HepG2 (cell line): ENCODE measurements around the gene TFEB. TPM values are rescaled to one million over a fixed set of nuclear protein-coding genes. Genes with fewer than 3 reads are reported as not detected.

ENCODE experiments used
- ATAC-seq: fragments of 200-7000 bp; cut with Tn5 transposase; 3 replicates; pipeline ENCODE4 v1.9.1; 2020; ENCODE audit warnings: mild to moderate bottlenecking, moderate library complexity
- BruUV-seq: library from RNA; stranded (reverse); fragments of 400-500 nt; replicated peaks from 2 replicates; lab custom pipeline; 2021; lab: Mats Ljungman, UMichigan
- CTCF ChIA-PET: fragments of 300-600 bp; formaldehyde crosslinking; extraction: SDS; loops from one replicate; lab custom pipeline; 2021; ENCODE audit warnings: low total read pairs, inconsistent platforms, low intra/inter-chr PET ratio; lab: Yijun Ruan, JAX
- POLR2A ChIA-PET: fragments of 350-600 bp; sonication (Branson Sonifier 250); formaldehyde crosslinking; loops from one replicate; lab custom pipeline; 2020; ENCODE audit warnings: antibody characterized with exemption, inconsistent platforms; lab: Yijun Ruan, JAX
- DNase-seq: peaks from one replicate; pipeline ENCODE4 v3.0.0-alpha.2; 2015; ENCODE audit warnings: low spot score
- FAIRE-seq: peaks from 3 replicates; lab custom pipeline; 2011; peaks lifted over from hg19 to GRCh38; lab: Jason Lieb, UNC
- H2AFZ ChIP-seq: one replicate; pipeline ENCODE4 v1.6.1; 2011; ENCODE audit warnings: low read length, inconsistent platforms
- H3K27ac ChIP-seq: fragments of 300-600 bp; 3 replicates; pipeline ENCODE4 v1.8.0; 2011; ENCODE audit warnings: mixed run types, mild to moderate bottlenecking, mixed read lengths, low read length, inconsistent platforms; ENCODE audit not compliant: insufficient read depth; ENCODE audit errors: extremely low read length
- H3K27me3 ChIP-seq, 2 experiments: fragments of 200-600 bp in 1 of 2; 2 replicates in 1 of 2; 3 replicates in 1 of 2; pipeline versions ENCODE4 v1.6.0 to v1.8.0; 2011; ENCODE audit warnings: low read length in 2 of 2, mild to moderate bottlenecking in 2 of 2, moderate library complexity in 2 of 2, inconsistent platforms in 1 of 2; ENCODE audit not compliant: insufficient read depth in 2 of 2, control insufficient read depth in 1 of 2
- H3K36me3 ChIP-seq, 2 experiments: fragments of 200-600 bp in 1 of 2; replicated peaks in 1 of 2; 2 replicates in 1 of 2; 3 replicates in 1 of 2; pipeline versions ENCODE4 v1.5.1 to v1.8.0; 2011; ENCODE audit warnings: low read length in 2 of 2, inconsistent platforms in 1 of 2; ENCODE audit not compliant: insufficient read depth in 2 of 2, control insufficient read depth in 1 of 2
- H3K4me1 ChIP-seq: 2 replicates; pipeline ENCODE4 v1.5.1; 2012; ENCODE audit warnings: low read length, inconsistent platforms; ENCODE audit not compliant: insufficient read depth
- H3K4me2 ChIP-seq: 2 replicates; pipeline ENCODE4 v1.6.0; 2011; ENCODE audit warnings: low read depth, low read length, inconsistent platforms
- H3K4me3 ChIP-seq, 3 experiments: fragments of 200-600 bp in 1 of 3; sonication (generic), shearing (Covaris generic) in 1 of 3; replicated peaks in 1 of 3; 2 replicates each; pipeline ENCODE4 v1.5.1; 2011 to 2016; ENCODE audit warnings: low read length in 3 of 3, inconsistent platforms in 2 of 3, low read depth in 2 of 3, mild to moderate bottlenecking in 2 of 3, control low read depth in 1 of 3, mixed read lengths in 1 of 3; ENCODE audit not compliant: insufficient read depth in 1 of 3
- H3K79me2 ChIP-seq: one replicate; pipeline ENCODE4 v1.6.1; 2011; ENCODE audit warnings: low read length, inconsistent platforms; ENCODE audit not compliant: insufficient read depth
- H3K9ac ChIP-seq: 2 replicates; pipeline ENCODE4 v1.6.0; 2011; ENCODE audit warnings: mild to moderate bottlenecking, low read depth, low read length, inconsistent platforms; ENCODE audit not compliant: insufficient read depth
- H3K9me3 ChIP-seq: 2 replicates; pipeline ENCODE4 v1.5.1; 2012; ENCODE audit warnings: mild to moderate bottlenecking, low read length
- H4K20me1 ChIP-seq: 2 replicates; pipeline ENCODE4 v1.6.0; 2011; ENCODE audit warnings: inconsistent platforms, mild to moderate bottlenecking, low read length, moderate library complexity; ENCODE audit not compliant: insufficient read depth
- CHD2 ChIP-seq: IDR thresholded peaks from 2 replicates; pipeline ENCODE4 v1.6.1; 2011; ENCODE audit warnings: low read depth, low read length, improper control_type of control experiment
- ELF1 ChIP-seq: sonication (generic); formaldehyde crosslinking; IDR thresholded peaks from 2 replicates; pipeline ENCODE4 v1.4.0; 2020; ENCODE audit warnings: missing genetic modification reagents
- HOXA7 ChIP-seq: sonication (generic); formaldehyde crosslinking; IDR thresholded peaks from 2 replicates; pipeline ENCODE4 v1.8.1; 2022; ENCODE audit warnings: mild to moderate bottlenecking, missing genetic modification reagents, moderate library complexity
- JUND ChIP-seq: sonication (generic); formaldehyde crosslinking; IDR thresholded peaks from 2 replicates; pipeline ENCODE4 v1.8.0; 2022; ENCODE audit warnings: mild to moderate bottlenecking, missing genetic modification reagents
- KLF16 ChIP-seq, 2 experiments: sonication (generic) in 1 of 2; formaldehyde crosslinking in 1 of 2; IDR thresholded peaks; 2 replicates each; pipeline versions ENCODE4 v1.6.1 to v1.8.0; 2016 to 2023; ENCODE audit warnings: missing genetic modification reagents in 2 of 2, missing compliant biosample characterization in 1 of 2
- KMT2B ChIP-seq: IDR thresholded peaks from 2 replicates; pipeline ENCODE4 v1.6.1; 2016; ENCODE audit warnings: missing genetic modification reagents, missing compliant biosample characterization
- SNRNP70 ChIP-seq: fragments of 200-400 bp; formaldehyde crosslinking; IDR thresholded peaks from 2 replicates; pipeline ENCODE4 v1.6.1; 2017; ENCODE audit warnings: mild to moderate bottlenecking, low read depth, low read length, moderate library complexity
- SOX6 ChIP-seq, 2 experiments: fragments of 450-650 bp in 1 of 2; sonication (generic) in 1 of 2; formaldehyde crosslinking in 1 of 2; IDR thresholded peaks; 2 replicates each; pipeline versions ENCODE4 v1.4.0 to v1.6.1; 2017 to 2020; ENCODE audit warnings: antibody characterized with exemption in 1 of 2, mild to moderate bottlenecking in 1 of 2, missing genetic modification reagents in 1 of 2
- TCF7L2 ChIP-seq: IDR thresholded peaks from 2 replicates; pipeline ENCODE4 v1.6.1; 2011; ENCODE audit warnings: mild to moderate bottlenecking, low read depth, low read length, moderate library complexity
- ZIK1 ChIP-seq: sonication (generic); formaldehyde crosslinking; IDR thresholded peaks from 2 replicates; pipeline ENCODE4 v1.5.0; 2020; ENCODE audit warnings: mild to moderate bottlenecking, low read depth, missing genetic modification reagents, borderline replicate concordance
- ZNF160 ChIP-seq: sonication (generic); formaldehyde crosslinking; IDR thresholded peaks from 2 replicates; pipeline ENCODE4 v1.8.0; 2022; ENCODE audit warnings: mild to moderate bottlenecking, inconsistent platforms, missing genetic modification reagents
- ZNF441 ChIP-seq: sonication (generic); formaldehyde crosslinking; IDR thresholded peaks from 2 replicates; pipeline ENCODE4 v1.7.0; 2021; ENCODE audit warnings: missing genetic modification reagents, borderline replicate concordance
- ZNF552 ChIP-seq: sonication (generic); formaldehyde crosslinking; IDR thresholded peaks from 2 replicates; pipeline ENCODE4 v1.9.0; 2022; ENCODE audit warnings: missing genetic modification reagents, mild to moderate bottlenecking, borderline replicate concordance
- ZNF616 ChIP-seq: sonication (generic); formaldehyde crosslinking; IDR thresholded peaks from 2 replicates; pipeline ENCODE4 v1.5.0; 2020; ENCODE audit warnings: low read depth, mild to moderate bottlenecking, missing genetic modification reagents
- ZNF776 ChIP-seq: sonication (generic); formaldehyde crosslinking; IDR thresholded peaks from 2 replicates; pipeline ENCODE4 v1.4.0; 2020; ENCODE audit warnings: mild to moderate bottlenecking, missing genetic modification reagents
- ZSCAN20 ChIP-seq: sonication (generic); formaldehyde crosslinking; IDR thresholded peaks from 2 replicates; pipeline ENCODE4 v1.4.0; 2020; ENCODE audit warnings: missing genetic modification reagents, mild to moderate bottlenecking, borderline replicate concordance
- ZSCAN29 ChIP-seq: sonication (generic); formaldehyde crosslinking; conservative IDR thresholded peaks from 2 replicates; pipeline ENCODE4 v1.4.0; 2020; ENCODE audit warnings: mild to moderate bottlenecking, missing genetic modification reagents
- WGBS: methylation state at CpG from one replicate; pipeline ENCODE4 v1.1.6; 2017; ENCODE audit warnings: low lambda C conversion rate; 5-methylcytosine and 5-hydroxymethylcytosine counted together
- in situ Hi-C: cut with HindIII; loops from 2 replicates; pipeline ENCODE4 v1.10.0; 2017; ENCODE audit warnings: low pct_unique_long_range_greater_than_20kb; ENCODE audit not compliant: extremely low pct_ligation_motif_present
- intact Hi-C: fragments of 100-400 bp; cut with micrococcal nuclease; formaldehyde crosslinking; loops from one replicate; pipeline ENCODE4 v1.10.0; 2022; ENCODE audit not compliant: unreplicated experiment
- polyA plus RNA-seq, 8 experiments: library from polyadenylated mRNA; depleted of rRNA in 3 of 8; stranded (reverse) in 7 of 8; unstranded in 1 of 8; fragments of >200 nt; fragmentation: Illumina TruSeq in 4 of 8; extraction: Trizol in 4 of 8; gene quantifications; 2 replicates each; pipeline versions ENCODE4 v1.2.1 to v1.2.3, GENCODE V29; 2011 to 2016; ENCODE audit warnings: low read depth in 4 of 8, missing spikeins in 1 of 8, mixed read lengths in 1 of 8; ENCODE audit not compliant: insufficient read depth in 1 of 8
- total RNA-seq, 5 experiments: library from RNA; depleted of rRNA; stranded (reverse); fragments of >200 nt; fragmentation: Illumina TruSeq; extraction: Trizol; gene quantifications; 2 replicates each; pipeline ENCODE4 v1.2.3, GENCODE V29; 2016; ENCODE audit warnings: low read depth in 1 of 5
- TF ChIP-seq, protein P1 (sequence below): sonication (generic); formaldehyde crosslinking; IDR thresholded peaks from 2 replicates; pipeline ENCODE4 v1.8.0; 2022; ENCODE audit warnings: missing genetic modification reagents, mild to moderate bottlenecking, borderline replicate concordance
- TF ChIP-seq, protein P2 (sequence below): fragments of 450-650 bp; IDR thresholded peaks from 2 replicates; pipeline ENCODE4 v1.6.1; 2017
- TF ChIP-seq, protein P3 (sequence below): IDR thresholded peaks from 2 replicates; pipeline ENCODE4 v1.6.1; 2016; ENCODE audit warnings: missing compliant biosample characterization, missing genetic modification reagents, borderline replicate concordance

Gene TFEB
- total and polyA plus RNA-seq, 2 of the 13 experiments (the other 11 are each of a cell fraction or from before 2014, with no cell fraction given): 13.3 to 18.7 TPM

DNA sequence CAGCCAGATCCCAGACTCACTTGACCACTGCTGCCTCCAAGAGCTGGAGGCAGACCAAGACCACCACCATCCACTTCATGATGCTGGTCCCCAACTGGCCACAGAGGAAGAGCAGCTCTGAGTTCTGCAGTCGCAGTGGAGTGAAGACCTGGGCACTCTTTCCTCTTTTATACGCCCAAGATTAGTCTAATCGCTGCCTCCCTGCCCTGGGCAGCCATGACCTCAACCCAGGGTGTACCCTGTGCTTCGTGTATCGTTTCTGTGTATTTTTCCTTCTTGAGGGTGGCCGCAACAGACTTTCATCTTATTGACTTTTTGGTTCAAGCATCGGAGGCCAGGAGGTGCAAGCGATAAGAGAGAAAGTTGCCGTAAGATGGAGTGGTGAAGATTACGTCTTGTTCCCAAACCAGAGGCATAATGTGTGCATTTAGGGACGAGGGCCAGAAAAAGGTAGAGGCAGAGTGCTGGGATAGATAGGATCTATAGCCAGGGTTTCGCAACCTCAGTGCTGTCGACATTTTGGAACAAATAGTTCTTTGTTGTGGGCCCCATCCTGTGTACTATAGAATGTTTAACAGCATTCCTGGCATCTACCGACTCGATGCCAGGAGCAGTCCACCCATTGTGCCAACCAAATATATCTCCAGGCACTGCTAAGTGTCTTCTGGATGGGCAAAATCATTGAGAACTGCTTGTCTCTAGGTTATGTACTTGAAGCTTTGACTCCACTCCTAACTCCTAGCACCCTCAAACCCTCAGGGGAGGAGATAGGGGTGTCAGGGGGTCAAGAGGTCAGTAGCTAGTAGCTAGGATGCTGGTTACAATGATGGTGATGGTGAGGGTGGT, 12.1 kb upstream of the TFEB start, which contains the start of gene PGC:
PGC (minus strand) TSS at position 142 of the 846 bp plus-strand sequence; CDS start at position 79, 63 bp downstream.
- no peaks in the 10 kb centered on the region for H3K79me2 ChIP-seq
- CTCF ChIA-PET: no interaction called here
- H4K20me1 ChIP-seq: no peaks in the 10 kb centered on the region
- H3K9ac ChIP-seq: peak within 1 kb of the TSS; percentile 74
- H3K4me2 ChIP-seq: peak within 1 kb of the TSS; percentile 88
- H3K9me3 ChIP-seq: no peaks in the 10 kb centered on the region
- peak; percentile 99 for DNase-seq
- H2AFZ ChIP-seq: peak within 1 kb of the TSS; percentile 21
- intact Hi-C loops (loop anchor here (1.0 kb wide), 2 partner anchors 12 to 21 kb away; partner anchors contain the start of gene TFEB), in situ Hi-C loops (no loop called here)
- ATAC-seq: peak; percentile 89
- no TSS peak for BruUV-seq
- POLR2A ChIA-PET: interaction anchor here (0.9 to 7.2 kb wide), 12 partner anchors 8 to 371 kb away, joined by 3 to 120 read pairs (median 10); partner anchors contain the start of genes FRS3, TFEB and TOMM6
- peak within 1 kb of the TSS; percentile 16 to 60 (median 38); a peak in 5 of 6 replicates for H3K4me3 ChIP-seq
- H3K36me3 ChIP-seq: no peaks in the 10 kb centered on the region
- 1% methylated on average over 15 of the region's 15 CpGs for WGBS
- H3K27ac ChIP-seq: peak within 1 kb of the TSS; percentile 91
- H3K4me1 ChIP-seq: peaks cover 83% of the 10 kb centered on the region
- FAIRE-seq: peak; percentile 96
- H3K27me3 ChIP-seq: no peaks in the 10 kb centered on the region
- TF ChIP-seq KMT2B (CRISPR knock-in tag) (no peak), KLF16 (CRISPR knock-in tag; IDR thresholded peaks at IDR 0.05) (peak in 1 of 2 experiments; percentile 90; a peak in 2 of 4 replicates), SNRNP70 (no peak), ZNF616 (CRISPR knock-in tag) (no peak), JUND (CRISPR knock-in tag) (no peak), ZNF441 (CRISPR knock-in tag) (no peak), ZSCAN20 (CRISPR knock-in tag) (no peak), ZNF776 (peak; percentile 87; the same call in 1 of the 2 replicates), HOXA7 (no peak), TCF7L2 (peak; percentile 90), SOX6 (IDR thresholded peaks at IDR 0.05) (no peak), SOX6 (CRISPR knock-in tag; IDR thresholded peaks at IDR 0.05) (peak; percentile 99), ELF1 (CRISPR knock-in tag) (no peak), ZSCAN29 (peak; percentile 92; the same call in 1 of the 2 replicates), ZNF160 (CRISPR knock-in tag) (0 out of 2 replicates have a peak, but pooled peaks have one; percentile 64), ZNF552 (CRISPR knock-in tag) (no peak), ZIK1 (CRISPR knock-in tag) (no peak), CHD2 (no peak)
- TF ChIP-seq, protein P1, sequence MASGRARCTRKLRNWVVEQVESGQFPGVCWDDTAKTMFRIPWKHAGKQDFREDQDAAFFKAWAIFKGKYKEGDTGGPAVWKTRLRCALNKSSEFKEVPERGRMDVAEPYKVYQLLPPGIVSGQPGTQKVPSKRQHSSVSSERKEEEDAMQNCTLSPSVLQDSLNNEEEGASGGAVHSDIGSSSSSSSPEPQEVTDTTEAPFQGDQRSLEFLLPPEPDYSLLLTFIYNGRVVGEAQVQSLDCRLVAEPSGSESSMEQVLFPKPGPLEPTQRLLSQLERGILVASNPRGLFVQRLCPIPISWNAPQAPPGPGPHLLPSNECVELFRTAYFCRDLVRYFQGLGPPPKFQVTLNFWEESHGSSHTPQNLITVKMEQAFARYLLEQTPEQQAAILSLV (CRISPR knock-in tag): 0 out of 2 replicates have a peak, but pooled peaks have one; percentile 18
- TF ChIP-seq, protein P2, sequence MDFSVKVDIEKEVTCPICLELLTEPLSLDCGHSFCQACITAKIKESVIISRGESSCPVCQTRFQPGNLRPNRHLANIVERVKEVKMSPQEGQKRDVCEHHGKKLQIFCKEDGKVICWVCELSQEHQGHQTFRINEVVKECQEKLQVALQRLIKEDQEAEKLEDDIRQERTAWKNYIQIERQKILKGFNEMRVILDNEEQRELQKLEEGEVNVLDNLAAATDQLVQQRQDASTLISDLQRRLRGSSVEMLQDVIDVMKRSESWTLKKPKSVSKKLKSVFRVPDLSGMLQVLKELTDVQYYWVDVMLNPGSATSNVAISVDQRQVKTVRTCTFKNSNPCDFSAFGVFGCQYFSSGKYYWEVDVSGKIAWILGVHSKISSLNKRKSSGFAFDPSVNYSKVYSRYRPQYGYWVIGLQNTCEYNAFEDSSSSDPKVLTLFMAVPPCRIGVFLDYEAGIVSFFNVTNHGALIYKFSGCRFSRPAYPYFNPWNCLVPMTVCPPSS: no peak
- TF ChIP-seq, protein P3, sequence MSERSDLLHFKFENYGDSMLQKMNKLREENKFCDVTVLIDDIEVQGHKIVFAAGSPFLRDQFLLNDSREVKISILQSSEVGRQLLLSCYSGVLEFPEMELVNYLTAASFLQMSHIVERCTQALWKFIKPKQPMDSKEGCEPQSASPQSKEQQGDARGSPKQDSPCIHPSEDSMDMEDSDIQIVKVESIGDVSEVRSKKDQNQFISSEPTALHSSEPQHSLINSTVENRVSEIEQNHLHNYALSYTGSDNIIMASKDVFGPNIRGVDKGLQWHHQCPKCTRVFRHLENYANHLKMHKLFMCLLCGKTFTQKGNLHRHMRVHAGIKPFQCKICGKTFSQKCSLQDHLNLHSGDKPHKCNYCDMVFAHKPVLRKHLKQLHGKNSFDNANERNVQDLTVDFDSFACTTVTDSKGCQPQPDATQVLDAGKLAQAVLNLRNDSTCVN: no peak
